ENCODE results near the gene MEN1. TPM values are rescaled to one million over a fixed set of nuclear protein-coding genes. Genes with fewer than 3 reads are reported as not detected.
A peak's percentile ranks its signal among the peaks of the same experiment; 100 is the strongest.

MEN1 gene
- total RNA-seq, 1 experiment from 2014 or later, result 40.0 TPM

DNA sequence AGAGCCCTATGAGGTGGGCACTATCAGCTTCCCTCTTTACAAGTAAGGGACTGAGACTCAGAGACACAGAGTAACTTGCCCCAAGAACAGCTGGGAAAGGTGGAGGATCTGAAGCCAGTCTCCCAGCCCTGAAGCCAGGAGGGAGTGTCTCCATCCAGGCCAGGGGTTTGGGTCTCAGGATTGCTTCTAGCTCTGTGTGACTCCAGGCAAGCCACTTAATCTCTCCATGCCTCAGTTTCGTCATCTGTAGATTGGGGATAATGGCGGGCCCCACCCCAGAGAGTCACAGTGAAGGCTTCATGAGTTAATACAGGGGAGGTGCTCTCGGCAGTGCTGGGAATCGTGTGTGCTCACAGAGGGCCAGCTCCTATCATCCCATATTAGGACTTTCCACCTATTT lies 17.9 kb downstream of the MEN1 start:
- Histone ChIP-seq H3K27me3 (ENCODE audit: control insufficient read depth, insufficient read depth, low read length) (no peaks in the 10 kb centered on the region), H3K4me3 (ENCODE audit: insufficient read depth, low read depth, low read length) (no peak overlapping the region), H3K36me3 (replicated peaks; ENCODE audit: control insufficient read depth, insufficient read depth, low read length) (no peaks in the 10 kb centered on the region; the same call in none of the 2 replicates)
- DNase-seq, result peak; percentile 20

DNA sequence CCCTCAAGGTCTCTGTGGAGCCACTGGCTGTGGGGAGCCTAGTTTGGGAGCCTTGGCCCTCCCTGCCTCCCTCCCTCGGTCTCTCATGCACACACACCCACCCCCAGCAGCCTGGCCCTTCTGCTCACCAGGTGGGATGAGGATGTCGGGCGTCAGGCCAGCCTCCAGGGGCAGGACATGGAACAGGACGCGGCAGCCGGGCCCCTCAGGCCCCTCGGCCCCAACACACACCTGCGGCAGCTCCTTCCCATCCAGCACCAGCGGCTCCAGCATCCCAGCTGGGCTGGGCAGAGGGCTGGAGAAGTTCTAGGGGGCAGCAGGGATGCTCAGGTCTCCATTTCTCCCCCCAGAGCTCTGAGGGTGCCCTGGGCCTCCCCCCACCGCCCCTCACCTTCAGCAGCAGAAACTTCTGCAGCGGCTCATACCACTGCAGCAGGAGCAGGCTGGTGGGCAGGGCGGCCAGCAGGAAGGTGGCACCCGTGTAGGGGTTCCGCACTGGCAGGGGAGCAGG lies 18.5 kb downstream of the MEN1 start:
- no peak overlapping the region for H3K4me3 ChIP-seq (ENCODE audit: insufficient read depth, low read depth, low read length)
- H3K27me3 ChIP-seq (ENCODE audit: control insufficient read depth, insufficient read depth, low read length), result no peaks in the 10 kb centered on the region
- peak; percentile 39 for DNase-seq
- no peaks in the 10 kb centered on the region; the same call in none of the 2 replicates for H3K36me3 ChIP-seq (replicated peaks; ENCODE audit: control insufficient read depth, insufficient read depth, low read length)

DNA sequence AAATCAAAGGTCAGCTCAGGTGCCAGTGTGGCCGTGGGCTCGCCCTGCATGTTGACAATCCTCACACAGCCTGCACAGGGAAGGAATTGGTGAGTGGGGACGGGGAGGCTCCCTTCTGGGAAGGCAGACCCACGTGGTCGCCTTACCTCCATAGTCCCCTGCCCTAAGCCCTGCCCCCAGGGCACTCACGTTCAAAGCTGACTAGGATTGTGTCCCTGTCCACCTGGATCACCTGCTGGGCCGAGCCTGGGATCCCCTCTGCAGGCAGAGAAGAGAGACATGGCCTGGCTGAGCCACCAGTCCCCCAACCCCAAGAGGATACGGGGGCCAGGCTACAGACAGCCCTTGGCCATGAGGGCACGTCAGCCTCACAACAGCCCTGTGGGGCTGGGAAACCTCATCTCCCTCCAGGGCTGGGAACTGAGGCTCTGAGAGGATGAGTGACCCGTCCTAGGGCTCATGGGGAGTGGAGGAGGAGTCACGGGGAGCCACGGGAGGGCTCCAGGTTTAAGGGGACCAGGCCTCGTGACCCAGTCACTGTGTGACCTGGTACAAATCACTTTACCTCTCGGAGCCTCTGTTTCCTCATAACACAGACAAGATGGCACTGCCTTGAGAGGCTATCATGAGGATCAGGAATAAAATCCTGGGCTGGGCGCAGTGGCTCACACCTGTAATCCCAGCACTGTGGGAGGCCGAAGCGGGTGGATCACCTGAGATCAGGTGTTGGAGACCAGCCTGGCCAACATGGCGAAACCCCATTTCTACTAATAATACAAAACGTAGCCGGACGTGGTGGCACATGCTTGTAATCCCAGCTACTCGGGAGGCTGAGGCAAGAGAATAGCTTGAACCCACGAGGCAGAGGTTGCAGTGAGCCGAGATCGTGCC lies 19.9 kb downstream of the MEN1 start:
- H3K4me3 ChIP-seq (ENCODE audit: insufficient read depth, low read depth, low read length), result no peak overlapping the region
- peak; percentile 32 for DNase-seq
- H3K36me3 ChIP-seq (replicated peaks; ENCODE audit: control insufficient read depth, insufficient read depth, low read length), result no peaks in the 10 kb centered on the region; the same call in 1 of the 2 replicates
- no peaks in the 10 kb centered on the region for H3K27me3 ChIP-seq (ENCODE audit: control insufficient read depth, insufficient read depth, low read length)

DNA sequence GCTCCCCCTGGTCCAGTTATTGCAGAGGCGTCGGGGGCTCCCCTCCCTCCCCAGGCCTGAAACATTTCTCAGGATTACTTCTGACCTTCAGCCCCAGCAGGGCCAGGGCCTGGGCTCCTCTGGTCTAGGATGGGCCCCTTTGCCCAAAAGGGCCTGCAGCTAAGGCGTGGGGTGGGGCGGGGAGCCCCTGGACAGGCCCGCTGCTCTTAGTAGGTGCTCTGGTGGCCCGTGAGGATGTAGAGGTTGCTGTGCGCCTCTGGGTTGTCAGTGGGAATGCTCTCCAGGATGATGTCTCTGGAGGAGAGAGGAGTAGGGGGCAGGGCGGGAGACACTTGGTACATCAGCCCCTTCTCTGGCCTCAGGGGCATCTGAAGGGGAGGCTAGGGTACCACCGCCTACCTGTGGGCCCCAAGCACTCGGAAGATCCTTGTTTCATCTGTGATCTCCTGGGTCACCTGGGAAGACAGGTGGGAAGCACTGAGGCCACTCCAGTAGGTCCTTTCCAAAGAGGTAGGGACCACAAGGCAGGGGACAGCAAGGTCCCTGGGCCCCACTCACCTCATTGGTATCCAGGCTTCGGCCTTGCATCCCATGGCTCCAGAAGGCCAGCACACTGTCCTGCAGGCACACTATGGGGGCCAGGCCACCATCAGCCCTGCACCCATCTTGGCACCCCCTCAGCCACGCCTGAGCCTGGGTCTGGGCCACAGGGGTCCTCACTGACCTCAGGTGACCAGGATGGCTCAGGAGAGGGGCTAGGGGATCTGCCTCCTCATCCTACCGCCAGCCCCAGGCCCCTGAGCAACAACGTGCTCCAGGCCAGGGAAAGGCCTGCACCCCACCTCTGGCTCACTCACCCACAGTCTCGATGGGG lies 20.8 kb downstream of the MEN1 start:
- Histone ChIP-seq H3K4me3 (ENCODE audit: insufficient read depth, low read depth, low read length) (no peak overlapping the region), H3K27me3 (ENCODE audit: control insufficient read depth, insufficient read depth, low read length) (no peaks in the 10 kb centered on the region), H3K36me3 (replicated peaks; ENCODE audit: control insufficient read depth, insufficient read depth, low read length) (no peaks in the 10 kb centered on the region; the same call in 1 of the 2 replicates)
- peak; percentile 32 for DNase-seq

DNA sequence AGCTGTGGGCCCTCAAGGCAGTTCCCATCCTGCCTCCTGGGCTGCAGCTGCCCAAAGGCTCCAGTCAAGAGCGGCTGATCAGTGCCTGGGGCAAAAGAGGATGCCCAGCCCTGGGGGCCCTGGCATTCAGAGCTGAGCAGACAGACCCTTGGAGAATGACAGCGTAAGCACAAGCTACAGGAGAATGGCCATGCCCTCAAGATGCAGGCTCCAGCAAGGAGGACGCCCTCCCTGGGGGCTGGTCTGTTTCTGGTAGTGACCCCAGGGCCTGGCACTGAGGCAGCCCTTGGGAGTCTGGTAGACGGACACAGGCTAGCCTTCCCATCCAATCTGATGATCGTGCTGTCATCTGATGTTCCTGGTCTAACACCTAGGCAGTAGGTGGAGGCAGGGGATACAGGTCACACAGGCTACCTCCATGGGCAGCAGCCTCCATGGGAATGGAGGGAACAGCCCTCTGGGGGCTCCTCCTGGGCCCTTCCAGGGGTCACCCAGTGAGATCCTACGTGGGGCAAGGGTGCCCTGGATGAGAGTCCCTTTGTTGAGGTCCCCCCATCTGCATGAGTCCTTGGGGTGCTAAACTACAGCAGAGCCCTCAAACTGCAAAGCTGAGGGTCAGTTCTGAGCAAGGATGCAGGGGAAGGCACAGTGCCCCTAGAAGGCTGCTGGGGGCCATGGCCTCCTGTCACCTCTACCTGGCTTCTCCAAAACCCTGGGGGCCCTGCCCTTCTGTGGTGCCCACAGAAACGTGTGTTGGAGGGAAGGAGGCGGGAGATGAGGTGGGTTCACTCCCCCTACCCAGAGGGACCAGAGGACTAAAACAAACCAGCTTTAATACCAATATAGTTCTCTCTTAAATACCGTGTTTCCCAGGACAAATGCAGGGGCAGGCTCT lies 21.8 kb downstream of the MEN1 start:
- Histone ChIP-seq H3K36me3 (replicated peaks; ENCODE audit: control insufficient read depth, insufficient read depth, low read length) (no peaks in the 10 kb centered on the region; the same call in 1 of the 2 replicates), H3K27me3 (ENCODE audit: control insufficient read depth, insufficient read depth, low read length) (no peaks in the 10 kb centered on the region), H3K4me3 (ENCODE audit: insufficient read depth, low read depth, low read length) (no peak overlapping the region)
- peak; percentile 30 for DNase-seq

DNA sequence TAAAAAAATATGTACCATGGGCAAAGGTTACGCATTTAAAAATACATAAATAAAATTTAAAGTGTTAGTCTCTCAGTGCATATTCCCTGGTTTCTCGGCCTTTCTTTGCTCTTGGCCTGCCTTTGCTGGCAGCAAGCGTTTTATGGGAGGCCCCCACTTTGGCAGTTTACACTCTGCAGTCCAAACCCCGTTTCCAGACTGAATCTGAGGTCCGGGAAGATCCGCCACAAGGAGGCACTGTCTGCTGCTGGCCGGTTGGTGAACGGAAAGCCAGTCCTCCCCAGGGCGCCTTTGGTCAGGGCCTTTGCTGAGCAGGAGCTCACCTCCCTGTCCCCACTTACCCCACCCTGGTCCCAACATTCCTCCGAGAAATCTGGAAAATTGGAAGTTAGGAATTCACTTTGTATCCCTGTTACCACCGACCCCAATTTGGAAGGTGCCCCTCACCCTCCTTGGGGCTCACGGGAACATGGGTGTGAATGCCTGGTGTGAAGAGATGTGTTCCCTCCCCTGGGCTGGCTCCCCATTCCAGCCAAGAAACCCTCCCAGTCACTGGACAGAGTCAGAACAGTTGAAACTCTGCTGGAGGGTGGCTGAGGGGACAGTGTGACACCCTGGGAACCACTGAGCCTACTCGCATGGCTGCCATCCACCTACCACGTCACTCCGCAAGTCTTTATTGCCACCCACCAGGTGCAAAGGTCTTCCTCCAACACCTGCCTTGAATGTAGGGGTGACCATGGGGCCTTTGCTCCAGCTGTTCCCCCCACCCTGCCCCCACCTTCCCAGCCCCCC lies 22.6 kb downstream of the MEN1 start:
- no peak overlapping the region for H3K4me3 ChIP-seq (ENCODE audit: insufficient read depth, low read depth, low read length)
- no peaks in the 10 kb centered on the region; the same call in 1 of the 2 replicates for H3K36me3 ChIP-seq (replicated peaks; ENCODE audit: control insufficient read depth, insufficient read depth, low read length)
- peak; percentile 93 for DNase-seq
- no peaks in the 10 kb centered on the region for H3K27me3 ChIP-seq (ENCODE audit: control insufficient read depth, insufficient read depth, low read length)

DNA sequence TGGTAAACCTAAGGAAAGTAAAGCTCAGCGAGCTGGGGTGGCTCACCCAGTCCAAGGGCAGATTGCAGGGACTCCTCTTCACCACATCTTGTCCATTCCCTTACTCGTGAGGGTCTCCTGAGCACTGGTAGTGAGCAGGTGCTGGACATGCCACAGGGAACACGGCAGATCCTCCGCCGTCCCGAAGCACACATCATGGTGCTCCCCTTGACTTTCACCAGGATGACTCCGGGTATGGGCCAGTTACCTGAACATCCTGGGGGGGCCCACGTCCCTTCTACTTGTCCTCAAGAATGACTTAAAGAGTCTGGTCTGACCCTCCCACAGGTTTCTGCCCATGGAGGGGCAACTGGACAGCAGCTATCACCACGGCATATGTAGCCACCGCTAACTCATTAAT lies 24.0 kb downstream of the MEN1 start:
- H3K27me3 ChIP-seq (ENCODE audit: control insufficient read depth, insufficient read depth, low read length), result no peaks in the 10 kb centered on the region
- no peak overlapping the region for H3K4me3 ChIP-seq (ENCODE audit: insufficient read depth, low read depth, low read length)
- H3K36me3 ChIP-seq (replicated peaks; ENCODE audit: control insufficient read depth, insufficient read depth, low read length), result no peaks in the 10 kb centered on the region; the same call in 1 of the 2 replicates
- no peak for DNase-seq

DNA sequence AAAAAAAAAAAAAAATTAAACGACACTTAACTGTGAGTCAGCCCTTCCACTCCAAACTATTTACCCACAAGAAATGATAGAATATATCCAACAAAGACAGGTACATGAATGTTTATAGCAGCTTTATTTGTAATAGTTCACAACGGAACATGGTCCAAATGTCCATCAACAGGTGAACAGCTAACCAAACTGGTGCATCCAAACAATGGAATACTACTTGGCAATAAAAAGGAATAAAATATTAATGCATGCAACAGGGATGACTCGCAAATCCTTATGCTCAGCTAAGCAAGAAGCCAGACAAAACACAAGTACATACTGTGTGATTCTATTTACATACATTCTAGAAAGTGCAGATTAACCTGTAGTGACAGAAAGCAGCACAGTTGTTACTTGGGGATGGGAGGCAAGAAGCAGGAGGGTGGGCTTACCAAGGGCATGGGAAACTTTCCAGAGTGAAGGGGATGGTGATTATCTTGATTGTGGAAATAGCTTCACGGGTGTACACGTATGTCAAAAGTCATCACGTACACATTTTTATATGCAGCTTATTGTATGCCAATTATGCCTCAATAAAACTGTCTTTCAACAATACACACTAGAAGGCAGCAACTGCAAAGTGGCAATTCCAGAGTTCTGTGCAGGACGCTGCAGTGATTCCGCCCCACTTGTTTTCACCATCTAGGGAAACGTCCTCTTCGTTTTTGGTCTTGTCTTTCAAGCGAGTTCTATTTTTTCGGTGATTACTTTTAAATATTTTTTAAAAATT lies 25.4 kb downstream of the MEN1 start:
- H3K36me3 ChIP-seq (replicated peaks; ENCODE audit: control insufficient read depth, insufficient read depth, low read length), result no peaks in the 10 kb centered on the region; the same call in 1 of the 2 replicates
- DNase-seq, result no peak
- no peak overlapping the region for H3K4me3 ChIP-seq (ENCODE audit: insufficient read depth, low read depth, low read length)
- no peaks in the 10 kb centered on the region for H3K27me3 ChIP-seq (ENCODE audit: control insufficient read depth, insufficient read depth, low read length)

DNA sequence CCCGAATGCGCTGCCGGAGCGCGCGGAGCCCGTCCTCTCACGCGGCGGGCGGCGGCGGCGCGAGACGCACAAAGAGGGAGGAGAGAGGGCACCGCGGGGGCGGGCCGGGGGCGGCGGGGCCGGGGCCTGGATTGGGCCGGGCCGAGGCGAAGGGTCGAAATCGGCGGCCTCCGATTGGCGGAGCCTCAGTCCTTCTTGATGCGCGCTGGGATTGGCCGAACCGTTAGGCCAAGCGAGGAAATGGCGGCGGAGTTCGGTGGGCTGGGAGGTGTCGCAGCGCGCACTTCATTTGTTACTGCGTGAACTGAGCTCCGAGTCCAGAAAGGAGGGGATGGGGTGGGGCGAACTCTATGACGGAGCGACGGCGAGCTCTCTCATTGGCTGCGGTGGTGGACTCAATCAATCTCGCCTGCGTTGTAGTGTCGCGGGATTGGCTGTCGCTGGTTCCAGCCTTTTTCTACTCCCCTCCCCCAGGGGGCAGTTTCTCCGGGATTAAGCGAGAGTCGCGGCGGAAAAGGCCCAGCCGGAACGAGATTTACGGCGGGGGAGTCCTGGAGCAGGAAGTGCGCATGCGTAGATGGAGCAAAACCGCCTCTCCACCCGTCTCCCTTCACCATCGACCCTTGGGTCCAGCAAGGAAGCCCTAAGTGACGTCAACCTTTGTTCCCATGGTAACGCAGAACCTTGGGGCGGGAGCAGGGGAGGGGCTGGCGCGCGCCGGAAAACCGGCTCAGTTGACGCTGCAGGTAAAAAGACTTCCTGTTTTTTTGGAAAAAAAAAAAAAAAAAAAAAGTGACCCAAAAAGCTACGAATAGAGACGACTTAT lies 31.7 kb downstream of the MEN1 start, which contains the start of gene SF1:
SF1 (minus strand) TSS at position 70 of the 826 bp plus-strand sequence. CDS start 150 bp downstream, outside the sequence.
- Histone ChIP-seq H3K27me3 (ENCODE audit: control insufficient read depth, insufficient read depth, low read length) (no peaks in the 10 kb centered on the region), H3K36me3 (replicated peaks; ENCODE audit: control insufficient read depth, insufficient read depth, low read length) (peaks cover 29% of the 10 kb centered on the region), H3K4me3 (ENCODE audit: insufficient read depth, low read depth, low read length) (peak within 1 kb of the TSS; percentile 91)
- DNase-seq, result peak; percentile 98

DNA sequence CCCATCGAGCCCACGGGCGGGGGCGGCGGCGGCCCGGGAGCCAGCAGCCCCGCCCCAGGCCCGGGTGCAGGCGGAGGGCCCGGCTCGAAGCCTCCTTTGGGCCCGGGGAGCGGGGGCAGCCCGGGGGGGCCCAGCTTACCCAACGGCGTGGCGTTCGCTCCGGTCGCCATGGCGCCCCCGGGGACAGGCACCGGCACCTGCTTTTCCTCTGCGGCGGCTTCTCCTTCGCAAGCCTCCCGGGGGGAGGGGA lies 32.2 kb downstream of the MEN1 start:
- peaks cover 34% of the 10 kb centered on the region for H3K36me3 ChIP-seq (replicated peaks; ENCODE audit: control insufficient read depth, insufficient read depth, low read length)

DNA sequence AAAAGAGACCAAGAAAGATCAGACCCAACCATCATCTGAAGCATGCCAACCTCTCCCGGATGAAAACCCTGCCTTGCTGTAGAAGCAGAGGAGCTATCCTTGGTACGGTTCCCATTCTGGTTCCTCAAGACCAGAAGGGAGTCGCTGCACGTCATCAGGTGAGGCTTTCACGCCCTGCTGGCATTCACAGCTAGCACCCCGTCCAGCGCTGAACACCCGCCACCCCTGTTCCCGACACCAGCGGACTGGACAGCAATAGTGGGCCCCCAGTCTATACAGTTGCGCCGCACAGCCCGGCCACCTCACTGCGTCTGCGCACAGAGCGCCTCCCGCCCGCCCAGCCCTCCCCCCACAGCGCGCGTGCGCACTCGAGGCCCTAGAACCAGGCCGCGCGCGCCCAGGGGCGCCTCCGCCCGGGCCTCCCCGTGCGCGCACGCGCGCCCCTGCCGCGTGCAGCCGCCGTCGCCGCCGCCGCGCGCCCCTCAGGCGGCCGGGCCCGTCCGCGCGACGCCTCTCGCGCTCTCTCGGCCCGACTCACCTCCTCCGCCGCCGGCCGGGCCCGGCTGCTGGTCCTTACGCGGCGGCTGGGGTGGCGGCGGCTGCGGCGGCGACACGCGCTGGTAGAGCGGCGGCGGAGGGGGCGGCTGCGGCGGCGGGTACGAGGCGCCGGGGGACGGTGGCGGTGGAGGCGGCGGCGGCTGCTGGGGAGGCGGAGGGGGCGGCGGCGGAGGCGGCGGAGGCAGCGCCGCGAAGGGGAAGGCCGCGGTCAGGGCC lies 32.7 kb downstream of the MEN1 start:
- peaks cover 39% of the 10 kb centered on the region for H3K36me3 ChIP-seq (replicated peaks; ENCODE audit: control insufficient read depth, insufficient read depth, low read length)
- peak; percentile 98 for DNase-seq
- H3K4me3 ChIP-seq (ENCODE audit: insufficient read depth, low read depth, low read length), result peak overlapping the region; percentile 91
- H3K27me3 ChIP-seq (ENCODE audit: control insufficient read depth, insufficient read depth, low read length), result no peaks in the 10 kb centered on the region

More for the DNA sequence above, 32.2 kb downstream of the MEN1 start:
- no peaks in the 10 kb centered on the region for H3K27me3 ChIP-seq (ENCODE audit: control insufficient read depth, insufficient read depth, low read length)
- peak overlapping the region; percentile 91 for H3K4me3 ChIP-seq (ENCODE audit: insufficient read depth, low read depth, low read length)
- DNase-seq, result no peak
